Measurements from ENCODE around the gene CCNC. TPM values are rescaled to one million over a fixed set of nuclear protein-coding genes. Genes with fewer than 3 reads are reported as not detected.

Gene CCNC
- total and polyA plus RNA-seq, 4 donors = 24.4 to 40.4 (median 37.7) TPM

DNA sequence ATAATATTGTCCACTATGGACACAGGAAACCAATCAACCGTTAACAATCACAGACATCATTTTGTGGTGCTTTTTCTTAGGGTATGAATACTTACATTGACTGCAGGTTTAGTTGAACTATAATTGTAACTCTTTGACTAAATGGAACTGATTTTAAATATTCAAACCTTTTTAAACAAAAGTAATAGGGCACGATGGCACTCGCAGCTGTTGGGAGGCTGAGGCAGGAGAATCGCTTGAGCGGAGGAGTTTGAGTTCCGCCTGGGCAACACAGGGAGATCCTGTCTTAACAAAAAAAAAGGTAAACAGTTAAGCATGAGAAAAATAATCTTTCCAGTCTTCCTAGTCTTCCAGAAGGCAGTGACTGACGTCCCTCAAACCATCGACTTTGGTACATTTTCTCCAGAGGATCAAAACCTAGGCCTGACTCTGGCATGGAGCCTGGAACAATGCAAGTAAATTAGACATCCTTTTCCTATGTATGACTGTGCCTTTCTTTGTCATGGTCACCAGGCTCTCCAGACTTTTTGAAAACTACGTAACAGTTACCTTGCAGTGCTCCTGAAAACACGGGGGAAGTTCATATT, 21.5 kb upstream of the CCNC start:
- 50 to 68% methylated on average over 10 of the region's 10 CpGs for WGBS, 2 donors
- ATAC-seq (ENCODE audit: low FRiP score) = no peak

DNA sequence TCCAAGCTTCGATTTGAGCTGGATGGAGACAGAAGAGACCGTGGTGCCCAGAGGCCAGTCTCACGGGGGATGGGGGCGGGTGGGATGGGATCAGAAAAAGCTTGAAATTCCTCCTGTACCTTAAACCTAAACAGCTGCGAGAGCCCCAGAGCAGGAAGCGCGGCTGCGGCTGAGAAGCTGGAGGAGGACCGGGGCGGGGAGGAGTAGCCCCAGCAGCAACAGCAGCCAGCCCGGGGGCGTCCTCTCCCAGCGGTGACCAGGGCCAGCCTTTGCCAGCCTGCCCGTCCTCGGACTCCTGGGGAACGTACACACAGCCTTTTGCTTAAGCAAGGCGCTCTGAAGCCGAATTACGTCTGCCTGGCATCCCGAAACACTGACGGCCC, 20.8 kb upstream of the CCNC start:
- Histone ChIP-seq H3K27ac (ENCODE audit: low read depth in 1 of 2, low read length in 2 of 2) (no peak overlapping the region), H3K9me3 (ENCODE audit: control insufficient read depth, low read length) (peaks cover under 1% of the 10 kb centered on the region), H3K36me3 (ENCODE audit: control insufficient read depth in 1 of 2, insufficient read depth in 2 of 2, low read length in 1 of 2) (no peaks in the 10 kb centered on the region), H3K4me3 (ENCODE audit: low read length in 2 of 2) (peak overlapping the region in 1 of 2 donors; percentile 40), H3K4me1 (ENCODE audit: control insufficient read depth in 1 of 2, insufficient read depth in 2 of 2, low read length in 2 of 2) (no peaks in the 10 kb centered on the region), H3K27me3 (ENCODE audit: control insufficient read depth in 1 of 2, insufficient read depth in 2 of 2, low read length in 1 of 2) (no peaks in the 10 kb centered on the region)
- WGBS, 2 donors = 4 to 5% methylated on average over 19 to 21 of the region's 21 CpGs
- peak; percentile 47 for ATAC-seq (ENCODE audit: low FRiP score)
- intact Hi-C loops (cut with DNase I) = no loop called here
- DNase-seq = peak in 1 of 2 donors; percentile 73

More for the DNA sequence above, 21.5 kb upstream of the CCNC start:
- Histone ChIP-seq H3K27me3 (ENCODE audit: control insufficient read depth in 1 of 2, insufficient read depth in 2 of 2, low read length in 1 of 2) (no peaks in the 10 kb centered on the region), H3K4me3 (ENCODE audit: low read length in 2 of 2) (no peak overlapping the region), H3K36me3 (ENCODE audit: control insufficient read depth in 1 of 2, insufficient read depth in 2 of 2, low read length in 1 of 2) (no peaks in the 10 kb centered on the region), H3K4me1 (ENCODE audit: control insufficient read depth in 1 of 2, insufficient read depth in 2 of 2, low read length in 2 of 2) (no peaks in the 10 kb centered on the region), H3K27ac (ENCODE audit: low read depth in 1 of 2, low read length in 2 of 2) (no peak overlapping the region), H3K9me3 (ENCODE audit: control insufficient read depth, low read length) (peaks cover 5% of the 10 kb centered on the region)
- intact Hi-C loops (cut with DNase I) = no loop called here
- DNase-seq = no peak

DNA sequence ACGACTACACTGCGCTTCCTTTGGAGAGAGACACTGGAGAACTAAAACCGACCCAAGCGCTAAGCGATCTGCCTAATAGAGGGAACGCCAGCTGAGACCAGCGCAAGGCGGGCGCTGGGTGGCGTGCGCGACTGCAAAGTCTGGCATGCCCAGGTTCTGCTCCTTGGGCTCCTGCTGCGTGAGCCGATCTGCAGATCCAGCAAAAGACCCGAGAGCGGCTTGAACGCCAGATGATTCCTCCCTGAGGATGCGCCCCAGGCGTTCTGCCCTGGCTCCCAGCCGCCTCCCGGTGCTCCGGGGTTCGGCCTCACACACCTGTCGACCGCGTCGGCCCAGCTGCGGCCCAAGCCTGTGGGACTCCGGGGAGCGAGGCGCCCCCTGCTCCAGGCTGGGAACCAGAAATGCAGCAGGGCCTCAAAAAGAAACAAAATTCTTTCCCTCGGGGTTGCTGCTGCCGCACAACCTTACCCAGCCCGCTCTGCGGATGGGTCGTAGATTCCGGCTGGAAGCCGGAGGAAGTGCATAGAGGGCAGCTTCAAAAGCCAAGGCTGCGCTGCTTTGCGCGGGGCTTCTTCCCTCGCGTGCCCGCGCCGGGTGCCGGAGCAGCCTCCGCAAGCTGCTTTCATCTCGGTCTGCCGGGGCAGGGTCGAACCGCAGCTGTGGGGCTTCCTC, 20.3 kb upstream of the CCNC start:
- H3K27ac ChIP-seq (ENCODE audit: low read depth in 1 of 2, low read length in 2 of 2) = no peak overlapping the region
- H3K4me1 ChIP-seq (ENCODE audit: control insufficient read depth in 1 of 2, insufficient read depth in 2 of 2, low read length in 2 of 2) = no peaks in the 10 kb centered on the region
- intact Hi-C loops (cut with DNase I) = no loop called here
- no peaks in the 10 kb centered on the region for H3K36me3 ChIP-seq (ENCODE audit: control insufficient read depth in 1 of 2, insufficient read depth in 2 of 2, low read length in 1 of 2)
- H3K4me3 ChIP-seq (ENCODE audit: low read length in 2 of 2) = peak overlapping the region; percentile 37 to 40
- ATAC-seq (ENCODE audit: low FRiP score) = peak; percentile 89
- 1% methylated on average over 51 to 52 of the region's 52 CpGs for WGBS, 2 donors
- peak; percentile 78 to 86 for DNase-seq
- no peaks in the 10 kb centered on the region for H3K27me3 ChIP-seq (ENCODE audit: control insufficient read depth in 1 of 2, insufficient read depth in 2 of 2, low read length in 1 of 2)
- no peaks in the 10 kb centered on the region for H3K9me3 ChIP-seq (ENCODE audit: control insufficient read depth, low read length)

DNA sequence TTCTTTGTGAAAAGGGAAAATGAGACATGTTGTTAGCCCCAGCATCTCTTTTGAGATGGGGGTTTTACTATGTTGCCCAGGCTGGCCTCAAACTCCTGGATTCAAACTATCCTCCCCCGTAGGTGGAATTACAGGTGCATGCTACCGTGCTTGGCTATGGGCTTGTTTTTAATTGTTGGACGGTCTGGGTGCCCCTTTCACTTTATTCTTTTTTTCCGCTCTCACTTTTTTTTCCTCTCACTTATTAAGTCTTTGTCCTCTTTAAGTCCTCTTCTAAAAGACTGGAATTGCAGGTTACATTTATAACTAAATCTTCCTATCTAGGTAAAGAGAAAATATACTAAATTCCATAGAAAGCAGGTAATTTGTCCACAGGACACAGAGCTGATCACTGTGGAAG, 19.3 kb upstream of the CCNC start:
- intact Hi-C loops (cut with DNase I) = no loop called here
- H3K9me3 ChIP-seq (ENCODE audit: control insufficient read depth, low read length) = no peaks in the 10 kb centered on the region
- H3K27me3 ChIP-seq (ENCODE audit: control insufficient read depth in 1 of 2, insufficient read depth in 2 of 2, low read length in 1 of 2) = no peaks in the 10 kb centered on the region
- no peak overlapping the region for H3K4me3 ChIP-seq (ENCODE audit: low read length in 2 of 2)
- ATAC-seq (ENCODE audit: low FRiP score) (no peak), DNase-seq (no peak)
- H3K36me3 ChIP-seq (ENCODE audit: control insufficient read depth in 1 of 2, insufficient read depth in 2 of 2, low read length in 1 of 2) = no peaks in the 10 kb centered on the region
- no peaks in the 10 kb centered on the region for H3K4me1 ChIP-seq (ENCODE audit: control insufficient read depth in 1 of 2, insufficient read depth in 2 of 2, low read length in 2 of 2)
- no peak overlapping the region for H3K27ac ChIP-seq (ENCODE audit: low read depth in 1 of 2, low read length in 2 of 2)
- WGBS, 2 donors = 72 to 84% methylated on average over 4 of the region's 4 CpGs

DNA sequence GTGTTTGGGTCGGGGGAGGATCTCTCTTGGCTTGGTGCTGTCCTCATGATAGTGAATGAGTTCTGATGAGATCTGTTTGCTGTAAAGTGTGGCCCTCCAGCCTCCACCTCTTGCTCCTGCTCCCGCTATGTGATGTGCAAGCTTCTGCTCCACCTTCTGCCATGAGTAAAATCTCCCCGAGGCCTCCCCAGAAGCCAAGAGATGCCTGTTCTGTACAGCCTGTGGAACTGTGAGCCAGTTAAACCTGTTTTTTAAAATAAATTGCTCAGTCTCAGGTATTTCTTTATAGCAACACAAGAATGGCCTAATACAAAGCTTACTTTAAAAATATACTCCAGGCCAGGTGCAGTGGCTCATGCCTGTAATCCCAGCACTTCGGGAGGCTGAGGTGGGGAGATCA, 11.3 kb upstream of the CCNC start:
- Histone ChIP-seq H3K4me3 (ENCODE audit: low read length in 2 of 2) (no peak overlapping the region), H3K9me3 (ENCODE audit: control insufficient read depth, low read length) (no peaks in the 10 kb centered on the region), H3K27ac (ENCODE audit: low read depth in 1 of 2, low read length in 2 of 2) (no peak overlapping the region), H3K36me3 (ENCODE audit: control insufficient read depth in 1 of 2, insufficient read depth in 2 of 2, low read length in 1 of 2) (no peaks in the 10 kb centered on the region), H3K27me3 (ENCODE audit: control insufficient read depth in 1 of 2, insufficient read depth in 2 of 2, low read length in 1 of 2) (no peaks in the 10 kb centered on the region), H3K4me1 (ENCODE audit: control insufficient read depth in 1 of 2, insufficient read depth in 2 of 2, low read length in 2 of 2) (no peaks in the 10 kb centered on the region)
- DNase-seq (peak in 1 of 2 donors; percentile 30), ATAC-seq (ENCODE audit: low FRiP score) (no peak)
- WGBS, 2 donors = 87 to 88% methylated on average over 4 of the region's 4 CpGs
- intact Hi-C loops (cut with DNase I) = no loop called here

DNA sequence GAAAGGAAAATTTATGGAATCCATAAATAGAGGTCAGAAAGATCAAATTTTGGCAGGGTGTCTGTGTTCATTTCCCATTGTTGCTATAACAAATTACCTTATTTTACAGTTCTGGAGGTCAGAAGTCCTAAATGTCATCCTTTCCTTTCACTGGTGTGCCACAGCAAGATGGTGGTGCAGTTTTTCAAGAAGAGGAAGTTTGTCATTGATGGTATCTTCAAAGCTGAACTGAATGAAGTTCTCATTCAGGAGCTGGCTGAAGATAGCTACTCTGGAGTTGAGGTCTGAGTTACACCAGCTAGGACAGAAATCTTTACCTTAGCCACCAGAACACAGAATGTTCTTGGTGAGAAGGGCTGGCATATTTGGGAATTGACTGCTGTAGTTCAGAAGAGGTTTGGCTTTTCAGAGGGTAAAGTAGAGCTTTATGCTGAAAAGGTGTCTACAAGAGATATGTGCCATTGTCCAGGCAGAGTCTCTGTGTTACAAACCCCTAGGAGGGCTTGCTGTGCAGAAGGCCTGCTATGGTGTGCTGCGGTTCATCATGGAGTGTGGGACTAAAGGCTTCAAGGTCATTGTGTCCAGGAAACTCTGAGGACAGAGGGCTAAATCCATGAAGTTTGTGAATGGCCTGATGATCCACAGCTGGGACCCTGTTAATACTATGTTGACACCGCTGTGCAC, 7.2 kb upstream of the CCNC start:
- 98 to 100% methylated on average over 2 of the region's 2 CpGs for WGBS, 2 donors
- DNase-seq = no peak
- Histone ChIP-seq H3K4me3 (ENCODE audit: low read length in 2 of 2) (no peak overlapping the region), H3K9me3 (ENCODE audit: control insufficient read depth, low read length) (no peaks in the 10 kb centered on the region), H3K36me3 (ENCODE audit: control insufficient read depth in 1 of 2, insufficient read depth in 2 of 2, low read length in 1 of 2) (no peaks in the 10 kb centered on the region), H3K27me3 (ENCODE audit: control insufficient read depth in 1 of 2, insufficient read depth in 2 of 2, low read length in 1 of 2) (no peaks in the 10 kb centered on the region), H3K27ac (ENCODE audit: low read depth in 1 of 2, low read length in 2 of 2) (no peak overlapping the region), H3K4me1 (ENCODE audit: control insufficient read depth in 1 of 2, insufficient read depth in 2 of 2, low read length in 2 of 2) (no peaks in the 10 kb centered on the region)
- no peak for ATAC-seq (ENCODE audit: low FRiP score)
- intact Hi-C loops (cut with DNase I) = no loop called here

DNA sequence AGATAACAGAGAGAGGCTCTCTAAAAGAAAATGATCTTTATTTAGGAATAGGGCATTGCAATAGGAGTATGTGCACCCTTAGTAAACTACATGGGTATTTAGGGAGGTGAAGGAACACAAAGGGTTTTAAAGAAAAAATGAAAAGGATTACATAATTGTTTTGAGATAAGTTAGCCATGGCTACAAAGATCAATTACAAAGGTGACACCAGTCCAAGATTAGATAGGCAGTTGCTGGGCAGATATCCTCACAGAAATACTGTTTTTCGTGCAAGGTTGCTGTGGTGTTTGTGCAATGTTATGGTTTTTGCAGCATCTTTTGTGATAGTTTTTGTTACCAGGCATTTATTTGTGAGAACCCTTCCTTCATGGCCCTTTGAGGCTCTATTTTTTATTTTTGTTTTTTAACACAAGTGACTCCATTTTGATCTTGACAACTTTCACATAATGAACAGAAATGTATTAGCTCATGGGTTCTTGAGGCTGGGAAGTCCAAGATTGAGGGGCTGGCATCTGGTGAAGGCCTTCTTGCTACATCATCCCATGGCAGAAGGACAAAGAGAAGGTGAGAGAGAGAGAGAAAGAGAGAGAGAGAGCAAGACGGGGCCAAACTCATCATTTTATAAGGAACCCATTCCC, 5.6 kb upstream of the CCNC start:
- no peaks in the 10 kb centered on the region for H3K4me1 ChIP-seq (ENCODE audit: control insufficient read depth in 1 of 2, insufficient read depth in 2 of 2, low read length in 2 of 2)
- no peaks in the 10 kb centered on the region for H3K27me3 ChIP-seq (ENCODE audit: control insufficient read depth in 1 of 2, insufficient read depth in 2 of 2, low read length in 1 of 2)
- intact Hi-C loops (cut with DNase I) = no loop called here
- 87 to 89% methylated on average over 2 of the region's 2 CpGs for WGBS, 2 donors
- no peak for DNase-seq
- no peak for ATAC-seq (ENCODE audit: low FRiP score)
- H3K9me3 ChIP-seq (ENCODE audit: control insufficient read depth, low read length) = no peaks in the 10 kb centered on the region
- no peak overlapping the region for H3K27ac ChIP-seq (ENCODE audit: low read depth in 1 of 2, low read length in 2 of 2)
- H3K4me3 ChIP-seq (ENCODE audit: low read length in 2 of 2) = no peak overlapping the region
- no peaks in the 10 kb centered on the region for H3K36me3 ChIP-seq (ENCODE audit: control insufficient read depth in 1 of 2, insufficient read depth in 2 of 2, low read length in 1 of 2)

DNA sequence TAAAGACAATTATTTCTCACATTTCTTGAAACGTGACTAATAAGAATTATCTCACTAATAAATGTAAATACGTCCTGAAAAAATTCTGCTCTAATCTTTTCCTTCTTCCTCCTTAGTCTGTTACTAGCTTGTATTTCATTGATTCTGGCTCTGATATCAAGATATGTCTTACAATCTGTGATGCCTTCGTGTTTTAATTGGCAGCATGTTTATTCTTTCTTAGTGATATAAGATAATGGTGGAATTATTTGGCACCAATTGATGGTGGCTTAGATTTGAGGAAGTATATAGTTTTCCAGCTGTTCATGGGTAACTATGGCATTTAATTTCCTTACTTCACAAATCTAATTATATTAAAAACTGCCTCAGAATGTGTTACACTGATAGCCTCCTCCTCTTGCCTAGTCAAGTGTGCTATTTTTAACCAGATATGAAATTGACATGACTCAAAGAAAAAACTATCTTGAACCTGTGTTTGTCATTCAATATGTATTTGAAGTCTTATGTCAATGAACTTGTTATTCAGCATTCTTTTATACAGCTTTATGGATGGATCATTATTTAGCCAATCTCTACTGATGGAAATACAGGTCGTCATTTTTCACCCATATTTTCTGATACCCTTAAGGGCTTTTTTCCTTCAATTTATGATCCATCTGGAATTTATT, 5.3 kb downstream of the CCNC start:
- no peaks in the 10 kb centered on the region for H3K4me1 ChIP-seq (ENCODE audit: control insufficient read depth in 1 of 2, insufficient read depth in 2 of 2, low read length in 2 of 2)
- intact Hi-C loops (cut with DNase I) = no loop called here
- H3K27me3 ChIP-seq (ENCODE audit: control insufficient read depth in 1 of 2, insufficient read depth in 2 of 2, low read length in 1 of 2) = no peaks in the 10 kb centered on the region
- 31 to 37% methylated on average over 4 of the region's 4 CpGs for WGBS, 2 donors
- no peak overlapping the region for H3K4me3 ChIP-seq (ENCODE audit: low read length in 2 of 2)
- DNase-seq (no peak), ATAC-seq (ENCODE audit: low FRiP score) (no peak)
- no peak overlapping the region for H3K27ac ChIP-seq (ENCODE audit: low read depth in 1 of 2, low read length in 2 of 2)
- H3K9me3 ChIP-seq (ENCODE audit: control insufficient read depth, low read length) = no peaks in the 10 kb centered on the region
- H3K36me3 ChIP-seq (ENCODE audit: control insufficient read depth in 1 of 2, insufficient read depth in 2 of 2, low read length in 1 of 2) = no peaks in the 10 kb centered on the region
